HG03108 (cell line): ENCODE results near the gene HPSE2.
A peak's percentile ranks its signal among the peaks of the same experiment; 100 is the strongest.
"Not testable (repeated sequence)": the region's sequence is repeated elsewhere in the genome, so short reads cannot be mapped to it uniquely, and the experiment has no call there.

Experiments used
- ATAC-seq: cut with Tn5 transposase; IDR thresholded peaks from one replicate; pipeline ENCODE4 v1.9.1; 2021; ENCODE audit warnings: moderate library complexity; ENCODE audit not compliant: unreplicated experiment

HPSE2 gene

DNA sequence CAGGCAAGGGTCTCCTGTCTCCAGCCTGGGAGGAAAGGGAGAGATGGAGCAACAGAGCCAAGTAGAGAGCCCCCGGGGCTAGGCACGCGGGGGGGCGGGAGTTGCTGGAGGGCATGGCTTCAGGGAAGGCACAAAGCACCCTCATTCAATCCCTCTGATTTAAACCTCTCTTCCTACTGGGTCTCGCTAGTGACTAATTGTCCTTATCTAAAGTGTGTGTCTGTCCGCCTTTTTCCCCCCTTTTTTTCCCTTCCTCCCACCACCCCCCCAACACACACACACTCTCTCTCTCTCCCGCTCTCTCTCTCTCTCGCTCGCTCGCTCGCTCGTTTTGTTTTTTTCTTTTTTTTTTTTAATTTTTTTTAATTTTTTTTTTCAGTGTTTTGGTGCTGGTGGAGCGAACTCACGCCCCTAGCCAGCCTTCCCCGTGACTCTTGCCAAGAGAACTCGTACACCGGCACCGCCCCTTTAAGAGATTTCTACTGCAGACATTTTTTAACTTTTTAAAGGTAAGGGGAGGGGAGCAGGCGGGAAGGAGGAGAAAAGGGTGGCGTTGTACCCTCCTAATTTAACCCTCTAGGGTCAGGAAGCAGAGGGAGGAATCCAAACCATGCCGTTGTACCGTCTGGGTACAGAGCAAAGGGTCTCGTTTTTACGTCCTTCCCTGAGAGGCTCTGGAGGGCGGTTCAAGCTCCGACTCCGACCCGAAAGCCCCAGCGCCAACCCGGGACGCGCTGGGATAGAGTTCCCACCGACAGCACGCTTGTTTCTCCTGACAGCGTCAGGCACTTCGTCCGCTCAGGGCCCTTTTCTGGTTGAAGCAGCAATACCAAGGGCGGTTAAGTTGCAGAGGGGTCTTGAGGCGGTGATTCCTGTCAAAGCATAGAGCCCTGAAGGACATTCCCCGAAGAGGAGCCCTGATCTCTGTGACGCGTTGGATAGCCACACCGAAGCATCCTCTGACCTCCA, at the start of gene HPSE2:
HPSE2 (minus strand) TSS at position 195 of the 969 bp plus-strand sequence.
- ATAC-seq: no peak

DNA sequence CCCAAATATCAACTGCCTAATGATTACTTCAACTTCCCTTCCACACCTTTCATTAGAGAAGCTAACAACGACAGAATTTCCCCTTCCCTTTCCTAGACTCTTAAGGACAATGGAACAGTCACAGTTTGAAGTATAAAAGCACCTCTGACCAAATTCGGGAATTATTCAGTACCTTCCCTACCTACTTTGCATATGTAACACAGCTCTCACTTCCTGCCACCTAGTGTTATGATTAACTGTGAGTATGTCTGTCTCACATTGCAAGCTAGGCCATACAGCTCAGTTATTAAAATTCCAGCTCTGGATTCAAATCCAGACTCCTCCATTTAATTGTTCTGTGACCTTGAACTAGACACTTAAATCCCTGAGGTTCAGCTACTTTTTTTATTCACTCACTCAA, 44.8 kb upstream of the HPSE2 start:
- ATAC-seq: peak; percentile 62

DNA sequence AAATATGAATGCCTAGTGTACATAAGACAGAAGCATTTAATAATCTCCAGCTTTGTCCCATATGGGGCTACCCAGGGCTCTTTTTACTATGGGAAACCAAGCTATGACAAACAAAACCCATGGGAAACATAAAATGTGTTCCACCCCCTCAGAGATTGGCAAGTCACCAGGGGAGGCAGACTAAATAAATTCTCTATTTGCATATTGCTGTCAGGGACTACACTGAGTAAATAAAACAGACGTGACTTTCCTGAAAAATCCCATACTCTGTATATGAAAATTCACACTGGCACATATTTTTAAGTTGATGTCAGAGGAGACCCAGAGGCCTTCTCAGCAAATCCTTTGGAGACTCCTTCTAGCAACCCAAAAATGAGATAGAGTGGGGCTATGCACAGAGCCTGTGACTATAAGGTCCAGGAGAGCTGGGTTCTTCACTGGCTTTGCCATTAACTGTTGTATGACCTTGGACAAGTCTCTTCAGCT, 44.0 kb upstream of the HPSE2 start:
- no peak for ATAC-seq

DNA sequence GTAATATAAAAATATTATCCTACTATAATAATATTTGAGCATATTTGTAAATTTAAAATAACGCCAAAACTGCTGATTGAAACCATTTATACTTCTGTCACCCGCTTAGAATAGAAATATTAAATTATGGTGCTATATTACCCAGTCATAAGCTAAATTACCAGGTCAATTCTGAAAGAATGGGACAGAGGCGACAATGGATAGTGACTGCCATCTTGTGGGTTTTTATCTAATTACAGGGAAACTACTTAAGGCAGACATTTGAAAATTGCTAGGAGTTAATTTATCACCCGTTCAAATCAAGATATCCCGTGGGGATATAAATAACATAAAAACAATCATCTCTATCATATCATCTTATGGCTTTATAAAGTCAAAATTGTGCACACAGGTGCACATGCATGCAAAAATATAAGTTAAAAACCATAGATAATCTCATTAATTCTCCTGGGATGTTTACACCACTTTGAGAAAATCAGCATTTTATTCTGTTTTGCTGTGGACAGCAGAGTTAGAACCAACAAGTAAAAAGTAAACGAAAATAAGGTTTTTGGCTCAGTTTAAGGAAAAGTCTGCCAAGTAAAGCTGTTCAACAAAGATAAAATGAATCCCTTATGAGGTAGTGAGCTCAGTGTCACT, 41.3 kb upstream of the HPSE2 start:
- ATAC-seq: no peak

DNA sequence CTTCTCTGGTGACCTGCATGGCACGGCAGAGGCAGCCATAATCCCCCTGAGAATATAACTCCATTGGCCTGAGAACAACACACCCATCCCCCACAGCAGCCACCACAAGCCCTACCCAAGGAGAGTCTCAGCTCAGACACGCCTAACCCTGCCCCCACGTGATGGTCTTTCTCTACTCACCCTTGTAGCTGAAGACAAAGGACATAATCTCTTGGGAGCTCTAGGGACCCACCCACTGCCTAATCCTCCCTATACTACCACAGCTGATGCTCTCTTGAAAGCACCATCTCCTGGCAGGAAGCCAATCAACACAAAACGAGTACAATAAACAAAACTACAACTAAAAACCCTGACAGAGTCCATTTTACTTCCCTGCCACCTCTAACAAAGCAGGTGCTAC, 30.7 kb upstream of the HPSE2 start:
- ATAC-seq: no peak

DNA sequence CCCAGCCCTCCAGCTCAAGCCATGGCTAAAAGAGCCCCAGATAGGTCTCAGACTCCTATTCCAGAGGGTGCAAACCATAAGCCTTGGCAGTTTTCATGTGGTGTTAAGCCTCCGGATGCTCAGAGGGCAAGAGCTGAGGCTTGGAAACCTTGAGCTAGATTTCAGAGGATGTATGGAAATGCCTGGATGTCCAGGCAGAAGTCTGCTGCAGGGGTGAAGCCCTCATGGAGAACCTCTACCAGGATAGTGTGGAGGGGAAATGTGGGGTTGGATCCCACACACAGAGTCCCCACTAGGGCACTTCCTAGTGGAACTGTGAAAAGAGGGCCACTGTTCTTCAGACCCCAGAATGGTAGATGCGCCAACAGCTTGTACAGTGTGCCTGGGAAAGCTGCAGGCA, 13.2 kb upstream of the HPSE2 start:
- ATAC-seq: no peak

DNA sequence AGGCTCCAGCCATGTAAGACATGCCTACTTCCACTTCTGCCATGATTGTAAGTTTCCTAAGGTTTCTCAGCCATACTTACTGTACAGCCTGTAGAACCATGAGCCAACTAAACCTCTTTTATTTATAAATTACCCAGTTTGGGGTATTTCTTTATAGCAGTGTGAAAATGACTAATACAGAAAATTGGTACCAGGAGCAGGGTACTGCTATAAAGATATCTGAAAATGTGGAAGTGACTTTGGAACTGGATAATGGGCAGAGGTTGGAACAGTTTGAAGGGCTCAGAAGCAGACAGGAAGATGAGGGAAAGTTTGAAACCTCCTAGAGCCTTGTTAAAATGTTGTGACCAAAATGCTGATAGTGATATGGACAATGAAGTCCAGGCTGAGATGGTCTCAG, 12.2 kb upstream of the HPSE2 start:
- not testable (repeated sequence) for ATAC-seq

DNA sequence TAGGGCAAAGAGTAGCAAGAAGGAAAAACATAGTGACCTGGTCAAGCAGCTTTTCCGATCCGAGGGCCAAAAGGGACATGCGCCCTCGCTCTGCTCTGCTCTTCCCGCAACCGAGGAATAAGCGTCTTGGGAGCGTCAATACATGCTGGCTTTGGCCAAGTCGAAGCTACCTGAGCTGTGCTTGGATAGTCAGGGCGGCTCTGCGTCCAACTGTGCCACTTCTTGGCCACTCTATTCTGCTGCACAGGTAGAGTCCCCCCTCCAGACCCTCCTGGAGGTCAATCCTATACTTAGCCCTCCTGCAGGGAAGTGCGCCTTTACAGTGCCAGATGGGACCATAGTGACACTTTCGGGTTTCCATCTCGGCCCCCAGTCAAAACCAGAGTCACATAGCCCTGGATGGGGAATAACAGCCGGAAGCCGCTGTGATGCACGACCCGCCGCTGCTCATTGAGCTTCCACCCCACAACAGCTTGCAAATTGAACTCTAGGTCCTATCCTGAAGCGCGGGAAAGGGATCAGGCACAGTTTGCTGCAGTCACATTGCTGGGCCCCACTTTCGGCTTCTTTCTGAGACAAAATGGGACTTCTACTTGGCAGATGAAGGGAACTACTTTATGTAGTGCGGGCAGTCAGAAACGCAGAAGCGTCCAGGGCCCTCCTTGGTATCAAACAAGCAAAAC, 1.1 kb upstream of the HPSE2 start:
- no peak for ATAC-seq

DNA sequence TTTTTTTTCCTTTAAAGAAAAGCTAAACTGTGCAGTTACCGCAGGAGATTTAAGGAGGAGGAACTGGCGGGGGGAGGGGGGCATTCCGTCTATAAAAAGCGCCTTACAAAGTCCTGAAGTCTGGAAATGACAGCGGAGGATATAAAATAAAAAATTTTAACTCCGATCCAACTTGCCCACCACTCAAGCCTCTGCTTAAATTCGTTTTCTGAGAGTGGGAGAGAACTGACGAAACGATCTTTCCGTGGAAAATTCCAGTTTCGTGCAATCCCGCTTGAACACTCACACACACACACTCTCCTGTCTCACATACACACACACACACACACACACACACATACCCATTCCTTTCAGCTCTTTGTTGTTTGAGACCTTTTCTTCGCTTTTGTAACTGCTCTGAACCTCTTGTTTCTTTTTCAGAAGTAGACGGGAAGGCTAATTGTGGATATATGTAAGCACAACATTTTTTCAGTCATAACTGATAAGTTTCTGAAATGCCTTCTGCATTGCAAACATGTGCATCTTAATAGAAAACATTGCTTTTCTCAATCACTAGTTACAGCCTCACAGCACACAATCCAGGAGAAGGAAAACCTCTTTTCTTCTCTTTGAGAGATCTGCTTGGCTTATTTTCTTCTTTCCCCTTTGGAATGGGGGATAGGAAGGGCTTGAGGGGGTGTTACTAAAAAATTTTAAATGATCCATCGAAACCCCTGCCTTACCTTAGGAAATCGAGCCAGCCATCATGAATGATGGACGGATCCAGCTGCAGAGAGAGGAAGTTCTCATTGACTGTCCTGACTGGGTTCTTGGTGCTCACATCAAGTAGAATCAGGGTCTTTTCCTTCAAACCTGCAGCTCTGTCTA, 628 bp downstream of the HPSE2 start:
- no peak for ATAC-seq

DNA sequence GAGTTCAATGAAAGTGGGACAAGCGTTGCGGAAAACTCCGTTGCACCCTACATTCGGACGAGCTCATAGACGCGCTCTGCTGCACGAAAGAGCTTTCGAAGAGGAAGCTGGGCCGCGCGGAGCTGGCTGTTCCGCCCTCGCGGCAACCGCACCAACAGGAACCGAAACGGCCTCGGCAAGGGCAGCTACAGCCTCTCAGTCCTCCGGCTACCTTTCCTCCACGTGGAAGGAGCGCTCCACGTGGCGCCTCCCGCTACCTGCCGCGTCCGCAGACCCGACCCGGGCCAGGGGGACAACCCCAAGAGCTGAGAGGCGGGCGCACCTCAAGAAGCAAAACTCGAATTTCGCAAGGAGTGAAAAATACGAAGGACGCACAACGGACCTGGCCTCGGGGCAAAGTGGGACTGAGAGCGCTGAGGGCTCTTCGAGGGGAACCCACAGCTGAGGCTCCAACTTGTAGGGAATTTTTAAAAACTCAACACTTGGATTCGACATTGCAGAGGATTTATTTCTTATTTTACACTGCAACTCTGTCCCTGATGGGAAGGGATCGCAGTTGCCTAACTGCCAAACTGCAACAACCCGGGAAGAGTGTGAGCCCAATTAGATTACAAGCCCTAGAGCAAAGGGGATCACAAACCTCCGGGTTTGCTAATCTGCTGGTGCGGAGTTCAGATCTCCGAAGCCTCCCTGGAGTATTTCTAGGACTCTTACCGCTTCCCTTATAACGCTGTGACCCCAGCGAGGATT, 1.4 kb downstream of the HPSE2 start:
- ATAC-seq: peak; percentile 97

DNA sequence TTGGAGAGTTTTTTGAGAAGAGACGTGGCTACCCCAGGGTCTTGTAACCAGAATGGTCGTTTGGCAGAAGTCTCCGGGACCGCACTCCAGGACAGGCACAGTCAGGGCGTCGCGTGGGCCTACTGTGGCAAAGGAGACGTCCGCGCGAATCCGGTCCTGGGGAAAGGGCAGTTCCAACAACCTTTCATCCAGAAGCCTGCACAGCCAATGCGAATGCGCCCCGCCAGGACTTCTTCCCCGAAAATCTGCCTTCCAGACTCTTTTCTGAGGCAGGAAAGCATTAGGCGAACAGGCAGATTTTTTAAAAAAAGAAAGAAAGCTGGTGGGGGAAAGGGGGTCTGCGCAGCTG, 2.0 kb downstream of the HPSE2 start:
- ATAC-seq: no peak

DNA sequence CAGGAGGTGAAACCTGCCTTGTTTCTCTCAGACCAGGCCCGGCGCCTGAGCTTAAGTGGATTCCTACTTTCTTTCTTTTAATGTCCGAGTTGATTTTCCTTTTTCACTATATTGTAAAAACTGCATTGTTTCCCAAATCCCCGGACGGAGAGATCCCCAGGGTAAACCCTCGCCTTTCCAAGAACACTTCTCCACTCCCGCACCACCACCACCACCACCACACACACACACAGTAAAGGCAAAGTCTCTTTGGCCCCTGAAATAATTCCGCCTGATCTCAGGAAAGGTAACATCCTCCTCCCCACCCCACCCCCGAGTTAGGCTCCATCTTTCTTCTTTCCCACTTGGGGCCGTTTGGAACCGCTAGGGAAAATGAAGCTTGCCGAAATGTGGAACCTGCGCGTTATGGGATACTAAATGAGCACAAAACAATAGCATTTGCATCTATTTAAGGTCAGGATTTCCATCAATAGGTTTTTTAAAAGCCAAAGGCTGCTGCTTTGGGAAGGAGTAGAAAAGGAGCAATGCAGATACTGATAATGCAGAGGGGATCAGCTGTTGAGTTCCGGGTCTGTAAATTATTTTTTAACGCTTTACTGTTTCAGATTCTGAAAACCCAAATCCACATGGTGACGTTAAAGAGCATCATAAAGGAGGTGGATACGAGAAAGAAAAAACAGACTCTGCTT, 2.5 kb downstream of the HPSE2 start:
- no peak for ATAC-seq

DNA sequence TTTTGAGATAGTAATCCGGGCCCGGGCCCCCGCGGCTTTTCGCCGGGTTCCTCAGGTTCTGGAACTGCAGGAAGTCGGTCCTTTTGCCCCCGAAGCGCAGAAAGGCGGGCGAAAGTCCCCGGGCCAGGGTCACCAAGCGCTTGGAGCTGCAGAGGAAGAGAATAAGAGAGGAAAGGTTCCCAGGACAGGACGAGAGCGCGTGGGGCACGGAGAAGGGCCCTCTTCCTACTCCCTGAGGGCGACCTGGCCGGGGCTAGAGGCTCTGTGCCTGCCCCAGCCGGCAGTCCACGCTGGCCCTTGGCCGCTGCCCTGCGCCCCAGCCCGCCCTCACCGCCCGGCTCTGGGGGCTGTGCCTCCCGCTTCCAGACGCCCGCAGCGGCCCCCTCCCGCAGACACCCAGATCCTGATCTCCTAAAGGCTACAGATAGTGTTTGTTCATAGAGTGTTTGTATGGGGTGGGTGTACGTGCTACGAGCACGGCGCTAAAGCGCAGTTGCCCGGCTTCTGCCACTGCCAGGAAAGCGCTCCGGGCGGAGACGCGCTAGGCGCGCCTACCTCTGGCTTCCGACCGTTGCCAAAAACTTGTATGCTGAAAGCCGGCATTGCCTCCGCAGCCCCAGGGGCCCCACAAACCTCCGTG, 3.2 kb downstream of the HPSE2 start:
- ATAC-seq: no peak

DNA sequence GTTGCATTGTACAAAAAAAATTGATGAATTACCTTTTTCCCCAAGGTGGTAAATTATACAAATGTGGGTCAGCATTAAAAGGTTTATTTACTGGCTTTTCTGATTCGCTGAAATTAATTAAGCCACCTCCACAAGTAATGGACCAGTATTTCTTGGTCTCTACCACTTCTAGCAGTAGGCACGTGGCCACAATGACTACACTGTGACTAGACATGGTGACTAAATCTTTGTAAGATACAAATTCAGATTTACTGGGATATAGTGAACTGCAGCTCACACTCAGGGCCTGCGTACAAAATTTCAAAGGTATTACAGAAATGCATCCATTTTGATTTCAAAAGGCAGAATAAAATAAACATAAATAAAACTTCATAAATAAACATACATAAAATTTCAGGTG, 10.9 kb downstream of the HPSE2 start:
- no peak for ATAC-seq

DNA sequence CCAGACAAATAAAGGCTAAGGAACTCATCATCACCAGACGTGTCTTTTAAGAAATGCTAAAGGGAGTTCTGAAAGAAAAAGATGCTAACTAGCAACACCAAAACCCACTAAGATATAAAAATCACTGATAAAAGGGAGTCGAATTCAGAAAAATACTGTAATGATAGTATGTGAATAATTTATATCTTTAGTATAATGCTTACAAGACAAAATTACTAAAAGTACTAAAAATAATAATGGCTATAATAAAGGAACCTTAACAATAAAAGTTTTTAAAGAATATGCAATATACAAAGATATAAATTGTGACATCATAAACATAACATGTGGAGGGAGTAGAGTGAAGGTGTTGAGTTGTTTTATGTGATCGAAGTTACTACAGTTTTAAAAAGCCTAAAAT, 28.3 kb downstream of the HPSE2 start:
- no peak for ATAC-seq

DNA sequence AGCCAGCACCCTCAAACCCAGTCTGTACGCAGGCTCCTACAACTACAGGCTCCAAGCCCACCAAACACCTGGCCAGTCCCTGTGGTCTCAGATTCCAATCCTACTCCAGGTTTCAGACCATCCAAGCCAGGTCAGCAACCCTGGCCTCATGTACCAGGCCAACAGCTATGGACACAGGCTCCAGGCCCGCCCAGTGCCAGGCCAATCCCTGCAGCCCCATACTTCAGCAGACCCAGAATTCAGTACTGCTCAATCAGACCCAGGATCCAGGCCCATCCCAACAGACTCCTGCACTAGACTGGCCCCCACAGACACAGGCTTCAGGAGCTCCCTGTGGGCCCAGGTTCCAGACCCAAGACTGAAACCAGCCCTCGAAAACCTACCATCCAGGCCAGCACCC, 32.3 kb downstream of the HPSE2 start:
- ATAC-seq: no peak

DNA sequence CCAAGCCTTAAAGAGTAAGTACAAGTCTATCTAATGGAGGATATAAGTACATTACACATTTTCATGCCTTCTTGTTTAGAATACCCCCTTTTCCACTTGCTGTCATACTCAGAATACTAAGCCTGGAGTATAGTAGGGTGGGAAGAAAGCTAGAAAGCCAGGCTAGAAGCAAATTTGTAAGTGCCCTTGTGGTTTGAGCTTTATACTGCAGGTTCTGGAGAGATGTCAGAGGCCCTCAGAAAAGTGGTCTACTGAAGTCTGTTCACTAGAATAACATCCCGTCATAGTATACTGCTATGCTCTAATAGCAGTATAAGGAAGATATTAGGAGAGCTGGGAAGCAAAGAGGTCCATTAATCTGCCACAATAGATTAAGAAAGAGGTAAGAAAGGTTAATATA, 62.7 kb downstream of the HPSE2 start:
- ATAC-seq: no peak

DNA sequence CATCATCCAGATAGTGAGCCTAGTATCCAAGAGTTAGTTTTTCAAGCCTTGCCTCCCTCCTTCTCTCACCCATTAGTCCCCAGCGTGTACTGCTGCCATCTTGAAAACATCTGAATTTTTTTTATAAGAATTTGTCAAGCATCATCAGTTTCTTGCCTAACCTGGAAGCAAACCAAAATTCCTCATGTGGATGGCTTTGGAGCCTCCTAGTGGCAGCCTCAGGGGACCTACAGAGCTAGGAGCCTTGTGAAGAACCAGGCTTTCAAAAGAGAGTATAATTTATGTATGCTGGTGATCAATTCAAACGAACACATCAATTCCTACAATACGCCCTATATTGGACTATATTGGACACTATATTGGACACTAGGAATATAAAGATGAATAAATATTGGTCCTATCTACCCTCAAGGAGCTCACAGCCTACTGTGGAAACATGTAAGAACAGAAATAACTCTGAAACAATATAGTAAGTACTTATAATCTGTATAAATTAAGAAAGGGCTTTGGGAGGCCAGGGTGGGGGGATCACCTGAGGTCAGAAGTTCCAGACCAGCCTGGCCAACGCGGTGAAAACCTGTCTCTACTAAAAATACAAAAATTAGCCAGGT, 63.4 kb downstream of the HPSE2 start:
- no peak for ATAC-seq
